ENCODE data around the gene ALDH1A2. TPM values are rescaled to one million over a fixed set of nuclear protein-coding genes. Genes with fewer than 3 reads are reported as not detected.

Gene ALDH1A2
- polyA plus RNA-seq, 3 donors, result 0.41 to 5.1 (median 3.4) TPM

DNA sequence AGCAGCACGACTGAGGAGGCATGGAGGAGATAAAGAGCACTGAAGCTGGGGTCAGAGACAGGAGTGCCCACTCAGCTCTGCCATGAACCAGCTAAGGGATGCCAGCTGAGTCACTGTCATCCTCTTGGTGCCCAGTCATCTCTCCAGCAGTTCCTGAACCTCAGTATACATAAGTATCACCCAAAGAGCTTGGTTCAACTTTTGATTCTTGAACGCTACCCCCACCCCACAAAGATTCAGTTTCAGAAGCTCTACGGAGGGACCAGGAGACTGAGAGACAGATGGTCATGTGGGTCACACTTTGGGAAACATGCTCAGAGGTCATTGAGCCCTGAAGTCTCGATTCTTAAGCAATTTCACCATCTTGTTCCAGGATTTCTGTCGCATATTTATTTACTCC is 108.4 kb downstream of the ALDH1A2 start:
- H3K9me3 Mint-ChIP-seq, result no peaks in the 10 kb centered on the region
- H3K4me3 ChIP-seq (replicated peaks in 1 of 3; ENCODE audit: low read depth in 2 of 3, low read length in 3 of 3), result no peak overlapping the region
- no peak overlapping the region for H3K27ac ChIP-seq (ENCODE audit: low read depth in 1 of 2, low read length in 2 of 2)
- TF ChIP-seq, protein P1, sequence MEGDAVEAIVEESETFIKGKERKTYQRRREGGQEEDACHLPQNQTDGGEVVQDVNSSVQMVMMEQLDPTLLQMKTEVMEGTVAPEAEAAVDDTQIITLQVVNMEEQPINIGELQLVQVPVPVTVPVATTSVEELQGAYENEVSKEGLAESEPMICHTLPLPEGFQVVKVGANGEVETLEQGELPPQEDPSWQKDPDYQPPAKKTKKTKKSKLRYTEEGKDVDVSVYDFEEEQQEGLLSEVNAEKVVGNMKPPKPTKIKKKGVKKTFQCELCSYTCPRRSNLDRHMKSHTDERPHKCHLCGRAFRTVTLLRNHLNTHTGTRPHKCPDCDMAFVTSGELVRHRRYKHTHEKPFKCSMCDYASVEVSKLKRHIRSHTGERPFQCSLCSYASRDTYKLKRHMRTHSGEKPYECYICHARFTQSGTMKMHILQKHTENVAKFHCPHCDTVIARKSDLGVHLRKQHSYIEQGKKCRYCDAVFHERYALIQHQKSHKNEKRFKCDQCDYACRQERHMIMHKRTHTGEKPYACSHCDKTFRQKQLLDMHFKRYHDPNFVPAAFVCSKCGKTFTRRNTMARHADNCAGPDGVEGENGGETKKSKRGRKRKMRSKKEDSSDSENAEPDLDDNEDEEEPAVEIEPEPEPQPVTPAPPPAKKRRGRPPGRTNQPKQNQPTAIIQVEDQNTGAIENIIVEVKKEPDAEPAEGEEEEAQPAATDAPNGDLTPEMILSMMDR (IDR thresholded peaks at IDR 0.05), result no peak
- H4K20me1 ChIP-seq (ENCODE audit: insufficient read depth, low read length), result no peaks in the 10 kb centered on the region
- H3K9ac ChIP-seq (ENCODE audit: insufficient read depth, low read length, poor library complexity, severe bottlenecking), result no peak overlapping the region
- intact Hi-C loops (cut with micrococcal nuclease), result no loop called here
- H3K27me3 ChIP-seq (ENCODE audit: control insufficient read depth in 2 of 2, insufficient read depth in 2 of 2, low read length in 2 of 2), result peaks cover 0 to 2% of the 10 kb centered on the region in 2 donors
- no peak overlapping the region for H3K4me2 ChIP-seq (replicated peaks; ENCODE audit: extremely low read depth, low read length, poor library complexity, severe bottlenecking)
- H3K36me3 Mint-ChIP-seq, result no peaks in the 10 kb centered on the region
- H3K27me3 Mint-ChIP-seq (ENCODE audit: low read depth in 3 of 3), result peaks cover 5 to 21% (median 7%) of the 10 kb centered on the region in 3 donors
- H3K27ac Mint-ChIP-seq, result no peak overlapping the region
- no peaks in the 10 kb centered on the region for H3K36me3 ChIP-seq (replicated peaks in 1 of 2; ENCODE audit: control insufficient read depth in 1 of 2, insufficient read depth in 2 of 2, low read length in 2 of 2)
- WGBS (ENCODE audit: insufficient coverage), result 93% methylated on average over 5 of the region's 5 CpGs
- no peaks in the 10 kb centered on the region for H3K79me2 ChIP-seq (ENCODE audit: insufficient read depth, low read length)
- no peak for DNase-seq
- no peak overlapping the region for H2AFZ ChIP-seq (ENCODE audit: insufficient read depth, low read depth, low read length, poor library complexity, severe bottlenecking)
- H3K4me1 ChIP-seq (ENCODE audit: control insufficient read depth in 1 of 2, insufficient read depth in 2 of 2, low read length in 2 of 2), result no peaks in the 10 kb centered on the region
- H3K4me1 Mint-ChIP-seq, result no peaks in the 10 kb centered on the region
- H3K4me3 Mint-ChIP-seq, result no peak overlapping the region
- H3K9me3 ChIP-seq (replicated peaks in 1 of 2; ENCODE audit: control insufficient read depth in 1 of 2, insufficient read depth in 1 of 2, low read length in 2 of 2), result no peaks in the 10 kb centered on the region

DNA sequence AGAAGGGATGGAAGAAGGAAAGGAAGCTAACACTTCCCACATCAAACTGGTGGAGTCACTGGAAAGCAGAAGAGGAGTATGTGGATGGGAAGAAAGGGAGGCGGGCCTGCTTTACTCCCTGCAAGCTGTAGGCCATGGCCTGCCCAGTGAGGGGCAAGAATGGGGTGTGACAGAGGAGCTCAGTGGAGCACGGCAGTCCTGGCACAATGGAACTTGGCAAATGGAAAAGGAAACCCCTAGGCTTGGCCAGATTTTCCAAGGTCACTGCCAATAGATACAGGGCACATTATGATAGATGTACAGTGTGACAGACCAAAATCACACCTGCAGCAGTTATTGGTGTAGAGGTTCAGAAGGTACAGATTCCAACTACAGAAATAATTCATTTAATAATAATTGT is 111.6 kb downstream of the ALDH1A2 start:
- H3K4me3 Mint-ChIP-seq, result no peak overlapping the region

More for the DNA sequence above, 111.6 kb downstream of the ALDH1A2 start:
- H3K4me1 ChIP-seq (ENCODE audit: control insufficient read depth in 1 of 2, insufficient read depth in 2 of 2, low read length in 2 of 2), result no peaks in the 10 kb centered on the region
- no peak overlapping the region for H3K27ac Mint-ChIP-seq
- no peaks in the 10 kb centered on the region for H4K20me1 ChIP-seq (ENCODE audit: insufficient read depth, low read length)
- H3K36me3 Mint-ChIP-seq, result no peaks in the 10 kb centered on the region
- H3K27me3 Mint-ChIP-seq (ENCODE audit: low read depth in 3 of 3), result peaks cover 5 to 24% (median 7%) of the 10 kb centered on the region in 3 donors
- no peaks in the 10 kb centered on the region for H3K79me2 ChIP-seq (ENCODE audit: insufficient read depth, low read length)
- intact Hi-C loops (cut with micrococcal nuclease), result no loop called here
- TF ChIP-seq, protein P1 (IDR thresholded peaks at IDR 0.05), result no peak
- no peak overlapping the region for H3K4me3 ChIP-seq (replicated peaks in 1 of 3; ENCODE audit: low read depth in 2 of 3, low read length in 3 of 3)
- no peak overlapping the region for H3K4me2 ChIP-seq (replicated peaks; ENCODE audit: extremely low read depth, low read length, poor library complexity, severe bottlenecking)
- no peaks in the 10 kb centered on the region for H3K27me3 ChIP-seq (ENCODE audit: control insufficient read depth in 2 of 2, insufficient read depth in 2 of 2, low read length in 2 of 2)
- 100% methylated on average over 1 of the region's 2 CpGs for WGBS (ENCODE audit: insufficient coverage)
- no peak overlapping the region for H2AFZ ChIP-seq (ENCODE audit: insufficient read depth, low read depth, low read length, poor library complexity, severe bottlenecking)
- no peaks in the 10 kb centered on the region for H3K9me3 Mint-ChIP-seq
- H3K4me1 Mint-ChIP-seq, result no peaks in the 10 kb centered on the region
- no peak overlapping the region for H3K9ac ChIP-seq (ENCODE audit: insufficient read depth, low read length, poor library complexity, severe bottlenecking)
- no peak for DNase-seq
- H3K27ac ChIP-seq (ENCODE audit: low read depth in 1 of 2, low read length in 2 of 2), result no peak overlapping the region
- H3K9me3 ChIP-seq (replicated peaks in 1 of 2; ENCODE audit: control insufficient read depth in 1 of 2, insufficient read depth in 1 of 2, low read length in 2 of 2), result no peaks in the 10 kb centered on the region
- no peaks in the 10 kb centered on the region for H3K36me3 ChIP-seq (replicated peaks in 1 of 2; ENCODE audit: control insufficient read depth in 1 of 2, insufficient read depth in 2 of 2, low read length in 2 of 2)

Data from CD14-positive monocyte (primary cell).